GM12875 (cell line): ENCODE data around the gene DDX42.

Experiments
- H3K4me3 ChIP-seq: one replicate; pipeline ENCODE4 v1.5.1; 2011; ENCODE audit warnings: low read depth, low read length, control low read depth
- TF ChIP-seq, protein P1 (sequence below): IDR thresholded peaks from 2 replicates; pipeline ENCODE4 v1.5.1; 2011; ENCODE audit warnings: low read depth, mild to moderate bottlenecking, control low read depth, inconsistent platforms, low read length, moderate library complexity, borderline replicate concordance; ENCODE audit not compliant: insufficient read depth

DDX42 gene

DNA sequence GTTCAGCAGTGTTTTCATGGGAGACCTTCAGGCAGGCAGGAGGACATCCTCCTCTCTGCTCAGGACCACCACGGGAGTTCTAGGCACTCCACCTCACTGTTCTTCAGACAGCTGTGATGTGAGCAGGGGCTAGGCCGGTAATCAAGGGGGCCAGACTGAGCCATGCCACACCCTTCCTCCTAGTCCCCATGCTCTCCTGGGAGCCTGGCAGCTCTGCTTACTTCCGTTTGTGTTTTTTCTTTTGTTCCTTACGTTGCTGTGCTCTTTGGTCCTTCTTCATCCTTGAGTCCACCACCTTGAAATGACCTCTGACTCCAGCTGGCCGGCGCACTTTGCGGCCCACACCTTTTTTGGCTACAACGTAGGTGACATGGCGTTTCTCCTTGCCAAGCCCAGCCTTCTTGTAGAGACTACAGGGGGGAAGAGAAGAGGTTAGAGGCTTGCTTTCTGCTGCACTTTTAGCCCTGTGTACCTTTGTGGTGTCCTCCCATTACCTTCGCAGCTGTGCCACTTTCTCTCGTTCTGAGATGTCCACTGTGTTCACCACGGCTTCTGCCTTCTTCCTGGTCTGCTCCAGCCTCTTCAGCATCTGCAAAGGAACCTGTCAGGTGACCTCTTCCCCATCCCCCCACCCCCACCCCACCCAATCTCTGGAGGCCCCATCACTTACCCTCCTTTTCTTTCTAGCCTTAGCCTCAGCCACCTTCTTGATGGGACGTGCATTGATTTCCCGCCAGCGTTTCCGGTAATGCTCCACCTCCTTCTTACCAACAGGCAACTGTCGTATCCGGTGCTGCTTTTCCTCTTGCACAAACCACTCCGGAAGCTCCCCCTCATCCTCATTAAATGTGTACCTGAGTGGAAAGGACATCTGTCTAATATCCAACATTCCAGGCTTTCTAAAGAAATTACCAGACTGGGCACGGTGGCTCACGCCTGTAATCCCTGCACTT is 45.9 kb downstream of the DDX42 start:
- TF ChIP-seq, protein P1, sequence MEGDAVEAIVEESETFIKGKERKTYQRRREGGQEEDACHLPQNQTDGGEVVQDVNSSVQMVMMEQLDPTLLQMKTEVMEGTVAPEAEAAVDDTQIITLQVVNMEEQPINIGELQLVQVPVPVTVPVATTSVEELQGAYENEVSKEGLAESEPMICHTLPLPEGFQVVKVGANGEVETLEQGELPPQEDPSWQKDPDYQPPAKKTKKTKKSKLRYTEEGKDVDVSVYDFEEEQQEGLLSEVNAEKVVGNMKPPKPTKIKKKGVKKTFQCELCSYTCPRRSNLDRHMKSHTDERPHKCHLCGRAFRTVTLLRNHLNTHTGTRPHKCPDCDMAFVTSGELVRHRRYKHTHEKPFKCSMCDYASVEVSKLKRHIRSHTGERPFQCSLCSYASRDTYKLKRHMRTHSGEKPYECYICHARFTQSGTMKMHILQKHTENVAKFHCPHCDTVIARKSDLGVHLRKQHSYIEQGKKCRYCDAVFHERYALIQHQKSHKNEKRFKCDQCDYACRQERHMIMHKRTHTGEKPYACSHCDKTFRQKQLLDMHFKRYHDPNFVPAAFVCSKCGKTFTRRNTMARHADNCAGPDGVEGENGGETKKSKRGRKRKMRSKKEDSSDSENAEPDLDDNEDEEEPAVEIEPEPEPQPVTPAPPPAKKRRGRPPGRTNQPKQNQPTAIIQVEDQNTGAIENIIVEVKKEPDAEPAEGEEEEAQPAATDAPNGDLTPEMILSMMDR = no peak
- H3K4me3 ChIP-seq = no peak overlapping the region

DNA sequence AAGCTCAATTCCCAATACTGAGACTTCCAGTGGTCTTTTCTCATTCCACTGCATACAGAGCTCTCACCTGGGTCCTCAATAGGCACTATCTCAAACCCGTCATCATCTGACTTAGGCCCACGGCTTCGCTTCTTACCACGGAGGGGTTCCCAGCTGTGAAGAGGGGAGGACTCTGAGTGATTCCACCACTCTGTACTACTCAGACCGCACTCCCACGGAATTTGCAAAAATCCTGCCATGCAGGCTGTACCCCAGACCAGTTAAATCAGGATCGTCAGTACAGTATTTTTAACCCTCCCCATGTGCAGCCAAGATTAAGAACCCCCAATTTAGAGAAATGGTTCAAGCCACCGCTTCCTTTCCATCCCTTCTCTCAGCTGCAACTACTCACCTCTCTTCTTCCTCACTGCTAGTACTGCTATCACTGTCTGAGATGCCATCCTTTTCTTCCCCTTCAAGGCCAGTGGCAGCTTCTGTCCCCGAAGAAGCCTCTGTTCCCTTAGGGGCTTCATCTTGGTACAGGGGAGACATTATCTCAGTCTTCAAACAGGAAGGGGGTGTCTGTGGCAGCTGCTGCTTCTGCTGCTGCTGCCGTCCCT is 47.1 kb downstream of the DDX42 start:
- TF ChIP-seq, protein P1 = no peak
- H3K4me3 ChIP-seq = no peak overlapping the region

DNA sequence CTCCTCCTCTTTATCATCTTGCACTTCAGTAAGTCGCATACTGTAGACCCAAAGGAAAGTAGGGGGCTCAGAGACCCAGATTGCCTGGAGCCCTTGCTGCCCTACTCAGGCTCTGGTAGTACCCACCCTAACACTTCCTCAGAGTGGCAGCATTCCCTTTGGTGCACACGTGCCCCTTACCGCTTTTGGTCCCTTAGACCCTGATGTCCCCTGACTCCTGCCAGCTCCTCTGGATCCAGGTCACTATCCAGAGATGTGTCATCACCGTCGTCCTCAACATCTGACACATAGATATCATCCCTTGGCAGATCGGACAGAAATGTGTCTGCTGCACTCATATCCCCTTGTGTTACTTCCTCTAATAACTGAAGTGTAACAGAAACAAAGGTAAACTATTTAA is 47.8 kb downstream of the DDX42 start:
- no peak overlapping the region for H3K4me3 ChIP-seq
- TF ChIP-seq, protein P1 = no peak

DNA sequence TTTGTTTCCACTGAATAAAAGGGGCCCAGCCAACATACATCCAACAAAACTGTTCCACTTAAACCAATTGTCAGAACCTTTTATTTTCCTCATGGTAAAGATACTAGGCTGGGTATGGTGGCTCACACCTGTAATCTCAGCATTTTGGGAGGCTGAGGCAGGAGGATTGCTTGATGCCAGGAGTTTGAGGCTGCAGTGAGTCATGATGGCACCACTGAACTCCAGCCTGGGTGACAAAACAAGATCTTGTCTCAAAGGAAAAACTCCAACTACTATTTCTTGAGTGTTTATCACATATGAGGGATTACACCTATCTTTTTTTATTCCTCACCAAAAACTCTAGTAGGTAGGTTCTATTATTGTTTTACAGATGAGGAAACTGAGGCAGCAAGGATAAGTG is 48.6 kb downstream of the DDX42 start:
- no peak overlapping the region for H3K4me3 ChIP-seq
- TF ChIP-seq, protein P1 = no peak

DNA sequence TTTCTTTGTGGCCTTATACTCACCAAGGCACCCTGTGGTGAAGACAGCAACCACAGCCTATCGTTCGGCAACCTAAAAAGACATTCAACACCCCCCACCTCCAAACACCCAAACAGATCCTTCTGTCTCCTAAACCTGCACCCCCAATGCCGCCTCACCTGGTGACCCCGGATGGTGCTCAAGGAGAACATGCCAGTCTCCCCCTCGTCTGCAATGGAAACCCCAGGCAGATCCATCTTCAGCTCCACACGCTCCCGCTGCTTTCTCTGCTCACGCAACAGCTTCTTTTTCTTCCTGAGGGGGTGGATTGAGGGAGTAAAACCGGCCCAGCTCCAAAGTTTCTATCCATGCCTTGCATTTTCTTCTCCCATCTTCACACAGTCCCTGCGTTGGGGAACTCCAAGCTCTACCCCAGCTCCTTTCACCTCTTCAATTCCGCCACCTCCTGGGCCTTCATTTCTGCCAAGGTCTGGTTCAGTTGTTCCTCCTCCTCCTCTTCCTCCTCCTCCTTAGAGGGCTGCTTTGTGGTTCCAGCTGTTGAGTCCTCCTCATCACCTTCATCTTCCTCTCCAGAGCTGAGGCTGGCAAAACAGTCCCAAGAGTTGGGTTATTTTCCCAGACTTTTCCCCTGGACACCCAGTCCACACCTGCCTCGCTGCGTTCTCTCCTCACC is 49.8 kb downstream of the DDX42 start:
- no peak overlapping the region for H3K4me3 ChIP-seq
- TF ChIP-seq, protein P1 = no peak

DNA sequence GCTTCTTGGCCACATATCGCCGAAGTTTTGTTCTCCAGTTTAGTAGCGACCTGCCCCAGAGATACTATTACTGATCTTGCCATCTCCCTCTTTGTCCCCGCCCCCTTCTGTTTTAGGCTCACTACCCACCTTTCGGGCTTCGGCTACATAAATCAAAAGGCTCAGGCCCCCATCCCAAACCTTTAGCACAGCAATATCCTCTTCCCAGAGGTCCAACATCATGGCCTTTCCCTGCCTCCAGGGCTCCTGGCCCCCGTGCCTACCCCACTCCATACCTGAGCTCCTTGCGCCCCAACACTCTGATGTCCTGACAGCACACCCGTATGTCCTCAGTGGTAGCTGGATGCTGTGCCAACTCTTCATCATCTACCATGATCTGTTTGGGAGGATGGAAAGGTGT is 50.4 kb downstream of the DDX42 start:
- H3K4me3 ChIP-seq = no peak overlapping the region
- TF ChIP-seq, protein P1 = no peak
